Measurements from ENCODE around the gene SUPT3H. TPM values are rescaled to one million over a fixed set of nuclear protein-coding genes. Genes with fewer than 3 reads are reported as not detected.
A peak's percentile ranks its signal among the peaks of the same experiment; 100 is the strongest.

SUPT3H gene
- 10.1 TPM for total RNA-seq
- polyA plus RNA-seq (ENCODE audit: insufficient read depth, low read depth, low replicate concordance): 12.5 TPM
- long read RNA-seq, donor 1: 0 reads
- long read RNA-seq, donor 2, partial matches to known transcripts: 0 of 1 reads
- long read RNA-seq, donor 2, other reads (novel, unspliced or antisense): 0 of 1 reads
- long read RNA-seq, donor 3: 0 reads
- long read RNA-seq, donor 4: 0 reads
- long read RNA-seq, donor 5: 0 reads
- long read RNA-seq, donor 6, partial matches to known transcripts: 5 of 6 reads
- long read RNA-seq, donor 6, other reads (novel, unspliced or antisense): 0 of 6 reads
- long read RNA-seq, donor 7, partial matches to known transcripts: 0 of 1 reads
- long read RNA-seq, donor 7, other reads (novel, unspliced or antisense): 1 of 1 reads
- long read RNA-seq, donor 8: 0 reads
- long read RNA-seq, donor 9: 0 reads
- long read RNA-seq, donor 10: 0 reads

GRCh38 chr6:45377554-45378333 is at the start of gene SUPT3H:
Gene SUPT3H (minus strand): TSS chr6:45377934.
- Histone ChIP-seq H3K4me1 (ENCODE audit: control insufficient read depth in 2 of 3, insufficient read depth in 2 of 3, low read depth in 1 of 3, low read length in 3 of 3) (peaks cover 0 to 3% (median 2%) of the 10 kb centered on the region in 3 donors), H3K9ac (ENCODE audit: low read length in 3 of 3) (peak within 1 kb of the TSS; percentile 93 to 99 (median 97)), H3K4me3 (ENCODE audit: low read length in 3 of 3) (peak within 1 kb of the TSS; percentile 65 to 99 (median 95)), H3K9me3 (ENCODE audit: control insufficient read depth in 2 of 3, insufficient read depth in 1 of 3, low read length in 3 of 3) (no peaks in the 10 kb centered on the region), H3K27me3 (ENCODE audit: control insufficient read depth, insufficient read depth, low read length) (no peaks in the 10 kb centered on the region), H3K27ac (ENCODE audit: low read depth in 2 of 2, low read length in 2 of 2) (peak within 1 kb of the TSS; percentile 94 to 96), H3K36me3 (ENCODE audit: control insufficient read depth in 2 of 3, insufficient read depth in 3 of 3, low read length in 3 of 3) (no peaks in the 10 kb centered on the region)
- TF ChIP-seq CTCF (IDR thresholded peaks at IDR 0.05; ENCODE audit: borderline replicate concordance, extremely low read depth, insufficient read depth): no peak
- DNase-seq: peak; percentile 96 to 99 (median 97)
- intact Hi-C loops (cut with DNase I): no loop called here
- no peak for FAIRE-seq

- Histone ChIP-seq H3K9ac (ENCODE audit: low read length in 3 of 3) (no peak overlapping the region), H3K27me3 (ENCODE audit: control insufficient read depth, insufficient read depth, low read length) (peaks cover 4% of the 10 kb centered on the region), H3K4me3 (ENCODE audit: low read length in 3 of 3) (no peak overlapping the region), H3K27ac (ENCODE audit: low read depth in 2 of 2, low read length in 2 of 2) (no peak overlapping the region), H3K36me3 (ENCODE audit: control insufficient read depth in 2 of 3, insufficient read depth in 3 of 3, low read length in 3 of 3) (no peaks in the 10 kb centered on the region), H3K4me1 (ENCODE audit: control insufficient read depth in 2 of 3, insufficient read depth in 2 of 3, low read depth in 1 of 3, low read length in 3 of 3) (peaks cover 0 to 4% (median 0%) of the 10 kb centered on the region in 3 donors), H3K9me3 (ENCODE audit: control insufficient read depth in 2 of 3, insufficient read depth in 1 of 3, low read length in 3 of 3) (no peaks in the 10 kb centered on the region)
- no peak for TF ChIP-seq CTCF (IDR thresholded peaks at IDR 0.05; ENCODE audit: borderline replicate concordance, extremely low read depth, insufficient read depth)
- intact Hi-C loops (cut with DNase I): no loop called here
- DNase-seq: no peak
- FAIRE-seq: no peak
Measured at GRCh38 chr6:45426251-45426650, 48.5 kb upstream of the SUPT3H start.

GRCh38 chr6:45424451-45424861 is 46.7 kb upstream of the SUPT3H start:
- DNase-seq (peak in 1 of 5 donors; percentile 42), FAIRE-seq (no peak)
- H3K9me3 ChIP-seq (ENCODE audit: control insufficient read depth in 2 of 3, insufficient read depth in 1 of 3, low read length in 3 of 3): no peaks in the 10 kb centered on the region
- H3K27me3 ChIP-seq (ENCODE audit: control insufficient read depth, insufficient read depth, low read length): peaks cover 16% of the 10 kb centered on the region
- intact Hi-C loops (cut with DNase I): no loop called here
- no peak overlapping the region for H3K27ac ChIP-seq (ENCODE audit: low read depth in 2 of 2, low read length in 2 of 2)
- peaks cover 0 to 11% (median 0%) of the 10 kb centered on the region in 3 donors for H3K4me1 ChIP-seq (ENCODE audit: control insufficient read depth in 2 of 3, insufficient read depth in 2 of 3, low read depth in 1 of 3, low read length in 3 of 3)
- H3K36me3 ChIP-seq (ENCODE audit: control insufficient read depth in 2 of 3, insufficient read depth in 3 of 3, low read length in 3 of 3): no peaks in the 10 kb centered on the region
- no peak for TF ChIP-seq CTCF (IDR thresholded peaks at IDR 0.05; ENCODE audit: borderline replicate concordance, extremely low read depth, insufficient read depth)
- H3K4me3 ChIP-seq (ENCODE audit: low read length in 3 of 3): no peak overlapping the region
- H3K9ac ChIP-seq (ENCODE audit: low read length in 3 of 3): peak overlapping the region in 1 of 3 donors; percentile 18
